Activated CD8-positive, alpha-beta T cell treated with anti-CD3 and anti-CD28 coated beads for 36 hours (primary cell): ENCODE measurements around the gene ASB2. TPM values are rescaled to one million over a fixed set of nuclear protein-coding genes. Genes with fewer than 3 reads are reported as not detected.

Experiments
- ATAC-seq: fragments of 200-7000 bp; cut with Tn5 transposase; one replicate; pipeline ENCODE4 v1.10.0; 2021; ENCODE audit warnings: mild to moderate bottlenecking, moderate library complexity
- CTCF ChIA-PET: fragments of 350-600 bp; sonication (Branson Sonifier 250); formaldehyde crosslinking; loops from one replicate; lab custom pipeline; 2021; ENCODE audit warnings: antibody characterized with exemption; lab: Charles Lee
- POLR2A ChIA-PET: fragments of 350-600 bp; sonication (Branson Sonifier 250); formaldehyde crosslinking; loops from one replicate; lab custom pipeline; 2021; ENCODE audit warnings: antibody characterized with exemption; lab: Charles Lee
- DNase-seq: peaks from one replicate; pipeline ENCODE4 v3.0.0-alpha.2; 2020
- H3K27ac Mint-ChIP-seq: one replicate; pipeline ENCODE4 v1.8.0; 2021; ENCODE audit warnings: mild to moderate bottlenecking, mixed read lengths
- H3K27me3 Mint-ChIP-seq: one replicate; pipeline ENCODE4 v1.8.0; 2021; ENCODE audit warnings: mixed read lengths
- H3K36me3 Mint-ChIP-seq: one replicate; pipeline ENCODE4 v1.8.0; 2021; ENCODE audit warnings: low read depth, mixed read lengths
- H3K4me1 Mint-ChIP-seq: one replicate; pipeline ENCODE4 v1.8.0; 2021; ENCODE audit warnings: low read depth, mixed read lengths
- H3K4me3 Mint-ChIP-seq: one replicate; pipeline ENCODE4 v1.8.0; 2021; ENCODE audit warnings: mild to moderate bottlenecking, moderate library complexity, mixed read lengths
- H3K9me3 Mint-ChIP-seq: one replicate; pipeline ENCODE4 v1.8.0; 2021; ENCODE audit warnings: mixed read lengths
- intact Hi-C: fragments of 100-400 bp; cut with micrococcal nuclease; formaldehyde crosslinking; loops from one replicate; pipeline ENCODE4 v1.10.0; 2022
- total RNA-seq, 2 experiments: library from RNA; stranded (reverse); gene quantifications; one replicate each; pipeline ENCODE4 v1.2.3, GENCODE V29; 2021
- TF ChIP-seq, protein P1 (sequence below): fragments of 200-600 bp; IDR thresholded peaks from one replicate; pipeline ENCODE4 v1.8.0; 2022; ENCODE audit warnings: antibody characterized with exemption, mild to moderate bottlenecking

The ASB2 gene
- total RNA-seq, 2 experiments from 2014 or later: 11.7 to 12.7 TPM

DNA sequence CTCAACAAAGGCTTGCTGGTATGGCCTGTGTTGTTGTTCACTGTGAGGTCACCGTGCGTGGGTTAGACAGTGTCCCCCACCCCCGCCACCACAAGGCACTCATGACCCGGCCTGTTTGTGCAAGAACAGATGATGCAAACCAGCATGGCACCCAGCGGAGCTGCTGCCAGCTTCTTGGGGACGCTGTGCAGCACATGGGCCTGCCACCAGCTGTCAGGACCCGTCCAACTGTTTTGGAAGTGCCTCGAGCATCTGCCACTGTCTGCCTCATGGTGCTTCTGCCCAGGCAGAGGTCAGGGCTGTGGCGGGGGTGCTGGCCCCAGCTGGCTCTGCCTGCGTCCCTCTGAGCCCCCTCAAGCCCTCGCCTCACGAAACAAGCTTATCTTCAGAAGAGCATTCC, 1.5 kb downstream of the ASB2 start:
- H3K36me3 Mint-ChIP-seq: peaks cover 37% of the 10 kb centered on the region
- ATAC-seq: no peak
- TF ChIP-seq, protein P1, sequence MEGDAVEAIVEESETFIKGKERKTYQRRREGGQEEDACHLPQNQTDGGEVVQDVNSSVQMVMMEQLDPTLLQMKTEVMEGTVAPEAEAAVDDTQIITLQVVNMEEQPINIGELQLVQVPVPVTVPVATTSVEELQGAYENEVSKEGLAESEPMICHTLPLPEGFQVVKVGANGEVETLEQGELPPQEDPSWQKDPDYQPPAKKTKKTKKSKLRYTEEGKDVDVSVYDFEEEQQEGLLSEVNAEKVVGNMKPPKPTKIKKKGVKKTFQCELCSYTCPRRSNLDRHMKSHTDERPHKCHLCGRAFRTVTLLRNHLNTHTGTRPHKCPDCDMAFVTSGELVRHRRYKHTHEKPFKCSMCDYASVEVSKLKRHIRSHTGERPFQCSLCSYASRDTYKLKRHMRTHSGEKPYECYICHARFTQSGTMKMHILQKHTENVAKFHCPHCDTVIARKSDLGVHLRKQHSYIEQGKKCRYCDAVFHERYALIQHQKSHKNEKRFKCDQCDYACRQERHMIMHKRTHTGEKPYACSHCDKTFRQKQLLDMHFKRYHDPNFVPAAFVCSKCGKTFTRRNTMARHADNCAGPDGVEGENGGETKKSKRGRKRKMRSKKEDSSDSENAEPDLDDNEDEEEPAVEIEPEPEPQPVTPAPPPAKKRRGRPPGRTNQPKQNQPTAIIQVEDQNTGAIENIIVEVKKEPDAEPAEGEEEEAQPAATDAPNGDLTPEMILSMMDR: no peak
- ChIA-PET CTCF (interaction anchor here (0.6 to 13.6 kb wide), 3 partner anchors 26 to 157 kb away, joined by 3 to 290 read pairs (median 4); no protein-coding TSS in a partner anchor), POLR2A (interaction anchor here (0.7 to 12.3 kb wide), 4 partner anchors 13 to 28 kb away, joined by 3 to 180 read pairs (median 4); no protein-coding TSS in a partner anchor)
- intact Hi-C loops: loop anchor here (5.0 kb wide), 1 partner anchor 33 kb away; no protein-coding TSS in a partner anchor
- DNase-seq: no peak
- H3K4me3 Mint-ChIP-seq: no peak overlapping the region
- no peaks in the 10 kb centered on the region for H3K27me3 Mint-ChIP-seq
- H3K9me3 Mint-ChIP-seq: peaks cover 28% of the 10 kb centered on the region
- H3K27ac Mint-ChIP-seq: peak overlapping the region; percentile 91
- peaks cover 81% of the 10 kb centered on the region for H3K4me1 Mint-ChIP-seq

GRCh38 chr14:93974299-93974698, 2.1 kb downstream of the ASB2 start:
- H3K27ac Mint-ChIP-seq: peak overlapping the region; percentile 35
- CTCF ChIA-PET: interaction anchor here (1.2 to 13.6 kb wide), 2 partner anchors 27 to 35 kb away, joined by 4 to 290 read pairs; no protein-coding TSS in a partner anchor
- peaks cover 34% of the 10 kb centered on the region for H3K36me3 Mint-ChIP-seq
- intact Hi-C loops: no loop called here
- H3K27me3 Mint-ChIP-seq: no peaks in the 10 kb centered on the region
- no peak overlapping the region for H3K4me3 Mint-ChIP-seq
- H3K4me1 Mint-ChIP-seq: peaks cover 77% of the 10 kb centered on the region
- TF ChIP-seq, protein P1: no peak
- ATAC-seq (no peak), DNase-seq (no peak)
- H3K9me3 Mint-ChIP-seq: peaks cover 26% of the 10 kb centered on the region
- POLR2A ChIA-PET: interaction anchor here (0.7 to 12.3 kb wide), 4 partner anchors 12 to 28 kb away, joined by 3 to 180 read pairs (median 4); no protein-coding TSS in a partner anchor

DNA sequence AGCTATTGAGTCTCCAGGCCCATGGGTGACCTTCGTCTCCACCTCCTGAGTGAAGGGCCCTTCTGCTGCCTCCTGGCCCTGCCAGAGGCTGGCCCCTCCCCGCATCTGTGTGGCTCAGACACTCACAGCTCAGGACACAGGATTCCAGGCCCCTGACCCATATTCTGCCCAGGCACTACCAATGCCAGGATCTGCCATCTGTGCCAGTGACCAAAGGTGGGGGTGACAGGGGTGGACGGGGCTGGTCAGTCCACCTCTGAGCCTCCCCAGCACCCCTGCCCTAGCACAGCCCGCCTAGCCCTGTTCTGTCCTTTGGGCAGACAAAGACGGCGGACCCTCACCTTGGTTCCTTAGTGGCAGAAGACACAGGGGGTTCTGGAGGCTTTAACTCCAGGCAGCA, 2.8 kb downstream of the ASB2 start:
- Mint-ChIP-seq H3K36me3 (peaks cover 30% of the 10 kb centered on the region), H3K27me3 (no peaks in the 10 kb centered on the region), H3K4me3 (no peak overlapping the region), H3K4me1 (peaks cover 74% of the 10 kb centered on the region), H3K9me3 (peaks cover 25% of the 10 kb centered on the region), H3K27ac (no peak overlapping the region)
- intact Hi-C loops: no loop called here
- CTCF ChIA-PET: interaction anchor here (1.7 to 13.6 kb wide), 3 partner anchors 11 to 34 kb away, joined by 7 to 290 read pairs (median 69); no protein-coding TSS in a partner anchor
- ATAC-seq (no peak), DNase-seq (no peak)
- TF ChIP-seq, protein P1: no peak
- POLR2A ChIA-PET: interaction anchor here (0.6 to 12.3 kb wide), 4 partner anchors 12 to 52 kb away, joined by 3 to 180 read pairs (median 3); partner anchors contain the start of gene OTUB2

DNA sequence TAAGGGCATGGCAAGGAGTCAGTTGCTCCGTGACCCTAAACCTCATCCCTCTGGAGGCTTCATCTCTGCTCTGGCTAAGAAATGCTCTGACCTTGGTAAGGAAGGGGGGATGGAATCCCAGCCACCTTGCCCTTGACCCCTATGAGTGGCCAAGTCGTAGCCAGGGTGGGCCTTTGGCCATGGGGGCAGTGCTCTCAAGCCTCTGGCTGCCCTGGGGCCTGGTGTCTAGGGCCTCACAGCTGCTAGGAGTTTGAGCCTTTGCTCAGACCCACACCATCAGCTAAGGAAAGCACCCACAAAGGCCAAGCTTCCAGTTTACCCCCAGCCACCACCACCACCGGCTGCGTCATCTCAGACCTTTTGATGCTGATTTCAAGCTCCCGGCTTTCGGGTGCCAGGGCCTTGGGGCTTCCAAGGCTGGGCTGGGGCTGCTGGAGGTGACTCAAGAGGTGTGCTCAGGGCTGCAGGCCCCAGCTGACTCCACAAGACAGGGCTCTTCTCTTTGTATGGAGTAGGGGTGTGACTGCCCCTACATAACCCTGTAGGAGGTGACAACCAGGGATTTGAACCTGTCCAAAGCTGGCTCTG, 3.7 kb downstream of the ASB2 start:
- TF ChIP-seq, protein P1: no peak
- peak; percentile 57 for DNase-seq
- Mint-ChIP-seq H3K4me1 (peaks cover 69% of the 10 kb centered on the region), H3K27ac (peak overlapping the region; percentile 83), H3K4me3 (no peak overlapping the region), H3K36me3 (peaks cover 23% of the 10 kb centered on the region), H3K9me3 (peaks cover 20% of the 10 kb centered on the region), H3K27me3 (no peaks in the 10 kb centered on the region)
- ChIA-PET CTCF (interaction anchor here (1.7 to 13.6 kb wide), 5 partner anchors 10 to 33 kb away, joined by 7 to 290 read pairs (median 57); partner anchors contain the start of gene CCDC197), POLR2A (interaction anchor here (0.6 to 12.3 kb wide), 6 partner anchors 11 to 53 kb away, joined by 3 to 180 read pairs (median 3); partner anchors contain the start of gene OTUB2)
- ATAC-seq: no peak
- intact Hi-C loops: no loop called here
